SKM-1 (cell line): ENCODE data around the gene SPAG16.
"Not testable (repeated sequence)": the region's sequence is repeated elsewhere in the genome, so short reads cannot be mapped to it uniquely, and the experiment has no call there.

Experiments
- DNase-seq: peaks from one replicate; lab custom pipeline; 2025; ENCODE audit not compliant: unreplicated experiment; lab: John Stamatoyannopoulos, UW

Gene SPAG16

DNA sequence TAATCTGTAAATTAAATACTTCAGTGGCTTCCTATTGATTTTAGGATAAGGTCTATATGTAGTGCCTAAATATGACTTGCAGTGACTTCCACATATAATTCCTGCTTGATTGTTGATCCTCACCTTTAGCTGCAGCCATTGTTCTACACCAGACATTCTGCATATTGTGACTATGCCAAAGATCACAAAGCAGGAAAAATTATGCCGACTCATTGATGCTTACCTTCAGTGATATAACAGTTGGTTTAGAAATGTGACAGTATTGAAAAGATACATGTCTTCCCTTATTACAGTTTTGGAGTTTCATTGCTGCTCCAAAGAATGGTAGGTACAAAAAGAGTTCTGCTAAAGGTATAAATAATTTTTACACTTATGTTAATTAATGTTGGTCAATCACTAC is 12.3 kb upstream of the SPAG16 start:
- DNase-seq, result no peak

DNA sequence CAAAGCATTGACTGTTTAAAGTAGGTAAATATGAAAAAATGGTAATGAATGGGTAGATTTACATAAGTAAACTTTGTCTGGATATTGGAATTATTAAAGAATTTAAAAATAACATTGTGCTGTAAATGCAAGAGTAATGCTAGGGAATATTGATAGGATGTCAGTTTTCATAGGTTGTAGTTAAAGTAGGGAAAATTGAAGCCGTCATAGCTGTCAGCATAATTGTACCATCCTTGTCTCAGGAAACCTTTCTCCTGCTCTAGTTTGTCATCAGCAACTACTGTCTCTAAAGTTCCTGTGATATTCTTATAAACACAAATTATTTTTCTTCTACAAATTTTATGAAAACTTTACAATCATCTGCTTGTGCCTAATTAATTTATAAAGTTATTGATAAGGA is 10.1 kb upstream of the SPAG16 start:
- DNase-seq, result no peak

DNA sequence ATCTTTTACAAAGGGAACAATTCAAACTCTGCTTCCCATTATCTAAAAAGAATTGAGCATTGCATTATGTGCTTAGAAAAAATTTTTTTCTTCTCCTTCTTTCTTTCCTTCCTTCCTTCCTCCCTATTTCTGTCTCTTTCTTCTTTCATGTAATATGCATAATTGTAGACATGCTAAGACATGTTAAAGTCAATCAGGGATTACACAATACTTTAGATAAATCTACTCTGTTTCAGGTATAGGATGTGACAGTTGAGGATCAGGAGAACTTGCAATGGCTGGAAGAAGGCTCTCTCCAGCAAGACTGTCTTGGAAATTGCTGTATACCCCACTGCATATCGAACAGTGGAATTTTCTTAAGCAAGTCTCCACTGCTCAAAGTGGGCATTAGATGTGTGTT is 9.0 kb upstream of the SPAG16 start:
- no peak for DNase-seq

DNA sequence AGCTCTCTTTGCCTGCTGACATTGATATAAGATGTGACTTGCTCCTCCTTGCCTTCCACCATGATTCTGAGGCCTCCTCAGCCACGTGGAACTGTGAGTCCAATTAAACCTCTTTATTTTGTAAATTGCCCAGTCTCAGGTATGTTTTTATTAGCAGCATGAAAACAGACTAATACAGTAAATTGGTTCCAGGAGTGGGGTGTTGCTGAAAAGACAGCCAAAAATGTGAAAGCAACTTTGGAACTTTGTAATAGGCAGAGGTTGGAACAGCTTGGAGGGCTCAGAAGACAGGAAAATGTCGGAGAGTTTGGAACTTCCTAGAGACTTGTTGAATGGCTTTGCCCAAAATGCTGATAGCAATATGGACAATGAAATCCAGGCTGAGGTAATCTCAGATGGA is 7.1 kb upstream of the SPAG16 start:
- not testable (repeated sequence) for DNase-seq

DNA sequence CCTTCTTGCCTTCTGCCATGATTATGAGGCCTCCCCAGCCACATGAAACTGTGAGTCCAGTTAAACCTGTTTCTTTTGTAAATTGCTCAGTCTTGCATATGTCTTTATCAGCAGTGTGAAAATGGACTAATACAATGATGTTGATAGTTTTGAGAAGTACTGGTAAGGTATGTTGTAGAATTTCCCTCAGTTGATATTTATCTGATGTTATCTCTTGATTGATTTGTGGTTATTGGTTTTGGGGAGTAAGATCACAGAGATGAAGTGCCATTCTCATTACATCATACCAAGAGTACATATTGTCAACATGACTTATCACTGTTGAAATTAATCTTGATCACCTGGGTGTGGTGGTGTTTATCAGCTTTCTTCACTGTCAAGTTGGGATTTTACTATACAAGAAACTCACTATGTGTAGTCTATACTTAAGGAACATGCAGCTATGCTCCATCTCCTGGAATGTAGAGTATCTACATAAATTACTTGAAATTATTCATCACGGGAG is 5.1 kb upstream of the SPAG16 start:
- DNase-seq, result no peak

DNA sequence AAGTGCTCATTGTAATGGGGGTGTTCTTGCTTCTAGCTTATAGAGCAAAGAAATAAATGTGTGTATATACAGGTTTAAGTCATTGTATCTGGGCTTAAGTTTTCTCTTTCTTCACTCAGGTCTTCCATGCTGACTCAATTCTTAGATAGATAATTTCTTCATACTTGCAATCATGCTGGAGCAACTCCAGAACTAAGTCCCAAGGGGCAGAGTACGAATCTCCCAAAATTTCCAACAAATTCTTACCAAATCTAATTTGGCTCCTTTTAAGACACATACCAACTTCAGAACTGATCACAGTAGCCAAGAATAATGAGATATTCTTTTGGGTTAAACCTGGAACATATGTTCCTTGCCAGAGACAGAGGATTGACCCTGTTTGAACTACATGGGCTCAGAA is 4.3 kb upstream of the SPAG16 start:
- no peak for DNase-seq

DNA sequence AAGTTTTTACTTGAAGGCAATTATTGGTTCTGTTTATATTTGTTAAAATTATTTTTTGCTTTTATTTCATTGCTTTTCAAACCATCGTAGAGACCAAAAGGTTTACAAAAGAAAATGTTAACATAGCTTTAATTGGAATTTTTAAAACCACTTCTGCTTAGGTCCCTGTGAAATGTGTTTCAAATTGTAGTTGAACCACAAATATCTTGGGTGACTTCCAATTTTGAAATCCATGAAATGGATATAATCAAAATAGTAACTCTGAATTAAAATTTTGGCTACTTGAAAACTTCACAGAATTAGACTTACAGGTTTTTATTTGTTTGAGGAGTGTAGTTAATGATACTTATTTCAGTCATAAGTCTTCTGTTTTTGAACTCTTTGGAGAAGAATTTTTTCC is 3.1 kb upstream of the SPAG16 start:
- DNase-seq, result no peak

DNA sequence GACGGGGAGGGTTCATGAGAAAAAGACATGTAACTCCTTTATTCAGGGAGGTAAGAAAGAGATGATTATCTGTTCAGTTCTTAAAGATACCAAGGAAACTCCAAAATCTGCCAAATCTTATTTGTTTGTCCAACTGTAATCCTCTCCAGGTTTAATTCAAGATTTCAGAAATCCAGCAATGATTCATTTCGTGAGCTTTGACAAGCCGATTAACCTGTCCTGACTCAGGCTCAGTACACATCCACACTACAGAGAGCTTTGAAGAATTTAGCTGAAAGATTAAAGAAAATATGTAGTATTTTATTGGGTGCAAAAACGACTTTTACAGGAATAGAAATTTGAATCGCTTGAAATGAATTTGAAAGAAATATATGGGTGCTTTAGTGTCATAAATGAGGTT is 1.1 kb downstream of the SPAG16 start:
- DNase-seq, result no peak

DNA sequence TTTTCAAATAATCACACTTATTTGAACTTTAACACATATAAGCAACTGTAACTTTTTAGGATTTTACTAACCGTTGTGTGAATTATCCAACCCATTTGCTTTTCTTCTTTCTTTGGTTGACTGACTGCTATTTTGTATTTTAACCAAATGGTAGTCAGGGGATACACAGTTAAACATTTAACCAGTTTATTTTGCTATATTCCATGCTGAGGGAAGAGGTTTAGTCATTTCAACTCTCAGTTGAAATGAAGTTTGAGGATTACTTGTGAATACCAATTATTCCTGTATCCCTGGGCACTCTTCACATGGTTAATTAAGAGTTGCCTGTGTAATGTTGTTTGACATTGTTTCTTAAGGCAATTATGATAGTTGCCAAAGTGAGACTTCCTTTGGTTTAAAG is 1.9 kb downstream of the SPAG16 start:
- no peak for DNase-seq

DNA sequence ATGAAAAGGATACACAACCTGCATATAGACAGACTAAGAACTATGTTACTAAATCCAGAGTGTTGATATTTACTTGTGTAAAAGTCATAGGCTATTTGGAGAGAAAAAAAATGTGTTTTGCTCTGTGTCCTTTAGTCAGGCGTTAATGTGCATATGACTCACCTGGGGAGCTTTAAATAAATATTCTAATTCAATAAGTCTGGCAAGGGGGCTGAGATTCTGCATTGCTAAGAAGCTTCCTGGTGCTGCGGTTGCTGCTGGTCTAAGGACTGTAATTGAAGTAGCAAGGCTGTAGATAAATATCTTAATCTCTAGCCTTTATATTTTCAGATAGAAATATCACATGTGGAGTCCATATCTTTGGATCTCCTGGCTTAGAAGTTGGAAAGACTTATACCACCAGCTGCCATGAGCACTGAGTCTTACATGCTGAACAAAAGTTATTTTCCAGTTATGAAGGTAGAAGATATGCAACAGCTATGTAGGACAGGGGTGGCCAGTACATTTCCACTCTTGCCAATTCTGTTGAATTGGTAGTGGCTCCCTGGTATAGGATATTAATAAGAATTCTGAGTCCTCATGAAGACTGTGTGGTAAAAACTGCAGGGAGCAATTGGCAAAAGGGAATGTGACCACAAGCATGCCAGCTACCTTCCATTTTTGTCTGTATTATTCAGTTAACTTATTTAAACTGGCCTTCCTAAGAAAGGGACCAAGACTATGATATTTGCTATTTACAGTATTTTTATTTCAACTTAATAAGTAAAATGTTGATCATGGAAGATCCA is 4.8 kb downstream of the SPAG16 start:
- no peak for DNase-seq

DNA sequence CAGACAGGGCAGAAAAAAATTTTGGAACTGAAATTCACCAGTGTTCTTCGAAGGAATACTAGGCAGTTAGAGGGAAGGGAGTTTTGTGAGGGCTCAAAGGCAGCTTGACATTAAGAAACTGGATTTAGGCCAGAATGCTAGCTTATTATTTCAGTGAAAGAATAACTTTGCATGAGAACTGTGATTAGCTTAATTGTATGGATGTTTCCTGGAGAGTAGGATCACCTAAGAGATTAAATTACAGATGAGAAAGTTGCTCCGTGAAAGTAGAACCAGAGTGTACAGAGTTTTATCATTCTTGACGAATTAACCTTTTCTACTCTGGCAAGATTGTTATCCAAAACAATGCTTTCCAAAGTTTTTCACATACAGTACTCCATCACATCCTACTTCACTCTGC is 6.2 kb downstream of the SPAG16 start:
- DNase-seq, result no peak

DNA sequence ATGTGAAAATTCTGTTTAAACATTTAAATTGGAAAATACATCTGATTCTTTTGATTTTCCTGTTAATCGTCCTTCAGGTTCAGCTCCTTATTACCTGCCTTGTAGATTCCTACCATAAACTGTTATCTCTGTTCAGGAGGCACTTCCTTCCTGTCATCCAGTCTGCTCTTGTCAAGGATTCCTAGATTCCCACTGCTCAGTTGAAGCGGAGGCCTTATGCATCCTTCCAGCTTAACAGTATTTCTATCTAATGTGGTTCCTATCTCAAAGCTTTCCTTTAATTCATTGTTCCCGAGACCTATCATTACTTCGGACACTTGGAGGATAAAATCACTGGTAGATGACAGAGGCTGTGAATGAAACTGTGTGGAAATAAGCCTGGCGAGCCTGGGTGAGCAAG is 12.0 kb downstream of the SPAG16 start:
- DNase-seq, result no peak

DNA sequence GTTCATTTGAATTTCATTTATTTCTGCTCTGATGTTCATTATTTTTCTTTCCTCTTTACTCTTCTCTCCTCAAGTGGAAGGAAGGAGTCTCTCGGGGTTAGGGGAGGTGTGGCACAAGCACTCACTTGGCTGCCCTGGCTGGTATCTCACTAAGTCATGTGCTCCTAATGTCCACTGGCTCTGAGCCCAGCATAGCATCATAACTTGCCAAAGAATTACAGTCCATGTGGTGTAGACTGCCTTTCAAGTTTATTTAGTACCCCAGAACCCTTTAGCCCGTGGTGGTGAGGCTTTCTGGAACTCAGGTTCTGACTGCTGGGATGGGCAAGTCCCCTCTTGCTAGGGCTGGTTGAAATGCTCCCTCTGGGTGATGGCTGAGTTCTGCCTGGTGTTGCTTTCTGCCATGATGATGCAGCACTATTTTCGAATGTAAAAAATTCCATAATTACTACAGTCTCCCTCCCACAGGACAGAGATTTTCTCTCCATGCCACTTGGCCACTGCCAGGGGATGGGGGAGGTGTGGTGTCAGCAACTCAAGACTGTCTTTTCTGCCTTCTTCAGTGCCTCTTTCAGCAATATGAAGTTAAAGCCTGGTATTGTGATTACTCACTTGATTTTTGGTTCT is 22.2 kb downstream of the SPAG16 start:
- no peak for DNase-seq

DNA sequence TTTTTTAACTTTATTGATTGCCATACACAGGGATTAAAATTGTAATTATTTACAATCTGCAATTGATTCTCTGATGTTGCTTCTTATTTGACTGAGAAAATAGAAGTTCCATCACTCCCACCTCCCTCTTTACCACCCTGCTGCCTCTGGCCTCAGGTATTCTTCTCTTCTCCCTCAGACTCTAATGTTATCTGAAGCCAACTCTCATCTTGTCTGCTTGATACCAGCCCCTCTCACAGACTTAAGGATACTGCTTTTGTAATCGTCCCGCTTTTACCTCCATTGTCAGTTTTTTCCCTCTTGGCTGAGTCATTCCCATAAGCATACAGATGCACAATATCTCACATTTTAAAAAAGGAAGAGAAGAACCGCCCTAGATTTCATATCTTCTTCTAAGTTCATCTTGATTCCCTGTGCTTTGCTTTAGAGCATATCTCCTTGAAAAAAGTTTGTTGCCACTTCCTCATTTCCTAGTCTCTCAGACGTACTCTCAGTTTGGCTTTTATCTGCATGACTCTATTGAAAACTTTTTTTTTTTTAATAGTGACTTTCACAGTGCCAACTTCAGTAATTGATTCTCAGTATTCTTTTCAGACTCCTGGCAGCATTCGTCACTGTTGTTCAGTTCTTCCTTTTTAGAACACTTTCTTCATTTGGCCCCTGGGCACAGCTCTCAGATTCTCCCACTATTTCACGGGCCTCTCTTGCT is 31.1 kb downstream of the SPAG16 start:
- no peak for DNase-seq

DNA sequence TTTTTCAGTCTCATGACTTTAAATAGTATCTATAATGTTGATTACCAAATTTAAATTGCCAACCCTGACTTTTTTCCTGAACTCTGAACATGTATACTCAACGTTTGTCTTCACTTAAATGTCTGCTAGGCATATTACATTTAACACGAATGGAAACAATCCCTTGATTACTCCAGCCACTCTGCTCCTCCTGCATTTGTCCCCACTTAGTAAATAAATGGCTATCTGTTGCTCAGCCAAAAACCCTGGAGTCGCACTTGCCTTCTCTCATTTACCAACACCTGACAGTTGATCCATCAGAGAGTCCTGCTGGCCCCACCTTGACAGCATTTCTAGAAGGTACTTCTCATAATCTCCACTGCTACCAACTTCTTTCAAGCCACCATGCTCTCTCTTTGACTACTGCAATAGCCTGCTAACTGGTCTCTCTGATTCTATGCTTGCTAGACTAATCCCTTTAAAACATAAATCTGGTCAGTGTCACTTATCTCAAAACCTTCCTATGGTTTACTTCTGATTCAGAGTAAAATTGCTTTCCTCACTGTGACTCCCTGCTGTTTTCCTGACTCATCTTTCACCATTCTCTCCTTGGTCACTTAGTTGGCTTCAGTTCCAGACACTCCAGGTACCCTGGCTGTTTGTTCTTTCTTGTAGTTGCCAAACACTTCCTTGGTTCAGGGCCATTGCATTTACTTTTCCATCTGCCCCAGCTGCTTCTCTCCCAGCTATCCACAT is 31.9 kb downstream of the SPAG16 start:
- DNase-seq, result no peak

DNA sequence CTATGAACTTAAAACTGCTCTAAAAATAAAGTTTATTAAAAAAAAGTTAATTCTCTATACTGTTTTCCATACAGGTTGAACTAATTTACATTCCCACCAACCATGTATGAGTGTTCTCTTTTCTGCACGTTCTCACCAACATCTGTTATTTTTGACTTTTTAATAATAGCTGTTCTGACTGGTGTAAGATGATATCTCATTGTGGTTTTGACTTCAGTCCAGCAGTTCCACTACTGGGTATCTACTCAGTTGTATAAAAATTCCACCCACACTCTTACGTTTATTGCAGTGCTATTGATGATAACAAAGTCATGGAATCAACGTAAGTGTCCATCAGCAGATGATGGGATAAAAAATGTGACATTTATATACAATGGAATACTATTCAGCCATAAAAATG is 33.7 kb downstream of the SPAG16 start:
- DNase-seq, result no peak

DNA sequence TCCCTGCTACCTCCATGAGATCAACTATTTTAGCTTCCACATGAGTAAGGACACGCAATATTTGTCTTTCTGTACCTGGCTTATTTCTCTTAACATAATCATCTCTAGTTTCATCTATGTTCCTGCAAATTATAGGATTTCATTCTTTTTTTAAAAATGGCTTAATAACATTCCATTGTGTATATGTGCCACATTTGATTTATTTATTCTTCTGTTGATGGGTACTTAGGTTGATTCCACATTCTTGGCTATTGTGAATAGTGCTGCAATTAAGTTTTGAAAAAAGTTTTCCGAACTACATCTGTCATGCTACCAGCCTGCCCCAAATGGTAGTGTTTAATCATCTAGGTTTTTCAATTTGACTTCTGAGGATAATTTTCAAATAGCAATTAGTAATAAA is 36.3 kb downstream of the SPAG16 start:
- no peak for DNase-seq

DNA sequence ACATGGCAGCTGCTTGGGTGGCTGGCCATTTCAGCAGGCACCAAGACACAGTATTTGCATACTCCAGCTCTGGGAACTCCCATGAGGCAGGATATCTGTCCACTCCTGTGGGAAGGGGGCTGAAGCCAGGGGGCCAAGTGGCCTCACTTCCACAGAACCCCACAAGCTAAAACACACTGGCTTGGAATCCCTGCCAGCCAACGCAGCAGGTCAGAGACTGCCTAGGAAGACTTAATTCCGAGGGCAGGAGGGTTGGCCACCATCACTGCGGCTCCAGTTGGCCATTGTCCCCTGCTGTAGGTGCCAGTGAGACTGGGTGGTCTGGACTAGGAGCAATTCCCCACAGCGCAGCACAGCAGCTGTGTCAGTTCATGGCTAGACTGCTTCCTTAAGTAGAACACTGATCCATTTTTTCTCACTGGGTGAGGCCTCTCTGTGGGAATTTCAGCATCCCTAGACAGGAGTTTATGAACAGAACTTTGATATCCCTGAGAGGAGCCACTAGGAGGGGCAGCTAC is 52.0 kb downstream of the SPAG16 start:
- DNase-seq, result no peak

DNA sequence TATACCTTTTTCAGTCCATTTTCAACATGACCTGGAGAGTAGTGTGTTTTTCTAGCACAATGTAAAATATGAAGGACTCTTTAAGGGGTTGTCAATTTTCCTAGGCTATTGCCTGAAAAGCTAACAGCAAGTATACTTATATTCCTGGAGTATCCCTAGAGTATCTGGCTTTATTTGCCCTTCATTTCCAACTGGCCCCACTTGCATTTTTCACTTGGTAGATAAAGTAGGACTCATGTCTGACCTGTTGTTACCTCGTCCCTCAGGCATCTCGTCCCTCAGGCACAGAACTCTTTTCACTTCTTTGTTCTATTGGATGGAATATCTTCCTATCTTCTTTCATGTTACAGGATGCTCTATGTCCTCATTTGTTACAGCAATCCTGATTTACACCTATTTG is 69.2 kb downstream of the SPAG16 start:
- no peak for DNase-seq

DNA sequence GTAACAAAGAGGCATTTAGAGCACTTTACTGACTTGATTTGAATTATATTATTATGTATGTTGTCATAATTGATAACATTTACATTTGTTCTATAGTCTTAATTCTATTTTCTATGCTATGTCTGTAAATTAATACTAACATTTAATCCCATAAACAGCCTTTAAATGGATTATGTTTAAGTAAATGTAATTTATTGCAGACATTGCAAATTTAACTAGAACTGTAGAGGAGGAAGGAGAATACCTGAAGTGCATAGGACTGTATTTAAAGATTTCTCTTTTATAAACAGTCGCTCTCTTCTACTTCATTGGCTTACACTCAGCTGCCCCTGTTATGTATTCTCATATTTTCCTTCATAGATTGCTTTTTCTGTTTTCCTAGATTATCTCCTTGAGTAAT is 92.4 kb downstream of the SPAG16 start:
- no peak for DNase-seq

DNA sequence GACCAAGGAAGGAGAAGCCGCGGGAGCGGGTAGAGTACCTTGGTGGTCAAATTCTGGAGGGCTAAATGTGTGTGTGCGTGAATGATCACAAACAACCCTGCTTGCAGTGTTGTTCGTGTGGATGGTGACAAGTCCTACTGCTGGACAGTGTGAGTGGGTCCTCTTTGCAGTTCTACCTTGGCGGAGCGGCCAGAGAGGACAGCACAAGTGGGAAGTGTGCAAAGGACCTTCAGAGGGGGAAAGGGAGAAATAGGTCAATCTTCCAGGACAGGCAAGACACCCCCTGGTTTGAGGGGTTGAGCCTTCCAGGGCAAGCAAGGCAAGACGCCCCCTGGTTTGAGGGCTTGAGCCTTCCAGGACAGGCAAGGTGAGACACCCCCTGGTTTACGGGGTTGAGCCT is 122.8 kb downstream of the SPAG16 start:
- DNase-seq, result not testable (repeated sequence)
